Inflammatory macrophage treated with lipopolysaccharide for 4 hours (primary cell): ENCODE results near the gene SPIB.
"Not testable (repeated sequence)": the region's sequence is repeated elsewhere in the genome, so short reads cannot be mapped to it uniquely, and the experiment has no call there.

Source experiments
- DNase-seq: peaks from one replicate; pipeline ENCODE4 v3.0.0-alpha.2; 2020

SPIB gene

DNA sequence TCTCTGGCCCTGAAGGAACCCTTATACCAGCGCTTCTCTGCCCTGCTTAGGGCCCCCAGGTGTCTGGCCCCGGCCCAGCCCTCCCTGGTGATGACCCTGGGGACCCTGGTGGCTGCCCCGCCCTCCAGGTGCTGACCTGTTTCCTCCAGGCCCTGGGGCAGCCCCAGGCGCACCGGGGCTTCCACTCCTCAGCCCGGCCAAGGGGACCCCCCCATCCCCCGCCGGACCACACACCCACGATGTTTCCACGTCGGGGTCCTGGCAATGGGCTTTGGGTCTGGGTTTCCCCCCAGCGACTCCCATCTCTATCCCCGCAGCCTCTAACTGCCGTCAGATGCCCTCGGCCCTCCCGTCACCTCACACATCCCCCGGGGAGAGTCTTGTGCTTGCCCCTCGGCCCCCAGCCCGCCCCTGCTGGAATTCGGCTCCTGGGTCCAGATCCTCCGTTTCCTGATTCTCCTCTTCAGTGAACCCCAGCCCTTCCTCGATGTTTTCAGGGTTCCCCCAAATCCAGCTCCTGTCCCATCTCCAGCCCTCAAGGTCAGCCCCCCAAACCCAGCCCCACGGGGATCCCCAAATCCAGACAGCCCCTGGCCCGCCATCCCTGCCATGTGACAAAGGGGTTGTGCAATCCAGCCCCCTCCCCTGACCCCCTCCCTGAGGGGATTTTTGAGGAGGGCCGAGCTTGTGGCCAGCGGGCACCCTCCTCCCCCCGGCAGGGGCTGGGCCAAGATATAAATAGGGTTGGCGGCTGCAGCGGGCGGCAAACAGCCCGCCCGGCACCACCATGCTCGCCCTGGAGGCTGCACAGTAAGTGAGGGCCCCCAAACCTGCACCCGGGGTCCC lies at the start of gene SPIB:
TSS of gene SPIB (plus strand) at position 763 of the 846 bp plus-strand sequence. CDS start at position 788, 25 bp downstream.
- no peak for DNase-seq

DNA sequence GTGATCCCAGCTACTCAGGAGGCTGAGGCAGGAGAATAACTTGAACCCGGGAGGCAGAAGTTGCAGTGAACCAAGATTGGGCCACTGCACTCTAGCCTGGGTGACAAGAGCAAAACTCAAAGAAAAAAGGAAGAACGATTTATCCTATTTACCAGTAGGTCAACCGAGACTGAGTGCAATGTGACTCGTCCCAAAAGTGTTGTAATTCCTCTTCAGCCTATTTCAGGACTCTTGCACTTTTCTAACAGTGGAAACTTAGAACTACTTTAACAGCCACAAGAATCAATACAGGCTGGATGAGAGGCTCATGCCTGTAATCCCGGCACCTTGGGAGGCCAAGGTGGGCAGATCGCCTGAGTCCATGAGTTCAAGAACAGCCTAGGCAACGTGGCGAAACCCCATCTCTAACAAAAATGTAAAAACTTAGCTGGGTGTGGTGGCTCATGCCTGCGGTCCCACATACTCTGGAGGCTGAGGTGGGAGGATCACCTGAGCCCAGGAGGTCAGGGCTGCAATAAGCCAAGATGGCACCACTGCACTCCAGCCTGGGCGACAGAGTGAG lies 46.7 kb upstream of the SPIB start:
- peak; percentile 77 for DNase-seq

- DNase-seq = peak; percentile 98
Observed at GRCh38 chr19:50376166-50377050, 42.3 kb upstream of the SPIB start, which contains the start of gene NR1H2. NR1H2 (plus strand) TSS chr19:50376457; CDS start chr19:50377606, 1,149 bp downstream.

DNA sequence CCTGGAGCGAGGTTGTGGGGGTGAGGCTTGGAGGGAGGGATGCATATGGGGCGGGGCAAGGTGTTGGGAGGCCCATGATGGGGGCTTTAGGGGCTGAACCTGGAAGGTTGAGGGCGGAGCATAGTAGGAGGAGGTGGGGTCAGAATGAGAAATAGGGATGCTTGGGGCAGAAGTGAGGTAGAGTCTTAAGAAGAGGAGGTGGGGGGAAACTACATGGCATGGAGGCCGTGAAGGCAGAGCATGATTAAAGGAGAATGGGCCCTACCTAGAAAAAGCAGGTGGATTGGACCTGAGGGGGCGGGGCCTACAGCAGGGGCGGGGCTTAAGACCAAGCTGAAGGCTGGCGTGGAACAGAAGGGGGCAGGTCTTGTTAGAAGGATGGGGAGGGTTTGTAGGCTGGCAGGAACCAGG lies 41.7 kb upstream of the SPIB start:
- DNase-seq = no peak

GRCh38 chr19:50377517-50377916 lies 41.2 kb upstream of the SPIB start:
- no peak for DNase-seq

DNA sequence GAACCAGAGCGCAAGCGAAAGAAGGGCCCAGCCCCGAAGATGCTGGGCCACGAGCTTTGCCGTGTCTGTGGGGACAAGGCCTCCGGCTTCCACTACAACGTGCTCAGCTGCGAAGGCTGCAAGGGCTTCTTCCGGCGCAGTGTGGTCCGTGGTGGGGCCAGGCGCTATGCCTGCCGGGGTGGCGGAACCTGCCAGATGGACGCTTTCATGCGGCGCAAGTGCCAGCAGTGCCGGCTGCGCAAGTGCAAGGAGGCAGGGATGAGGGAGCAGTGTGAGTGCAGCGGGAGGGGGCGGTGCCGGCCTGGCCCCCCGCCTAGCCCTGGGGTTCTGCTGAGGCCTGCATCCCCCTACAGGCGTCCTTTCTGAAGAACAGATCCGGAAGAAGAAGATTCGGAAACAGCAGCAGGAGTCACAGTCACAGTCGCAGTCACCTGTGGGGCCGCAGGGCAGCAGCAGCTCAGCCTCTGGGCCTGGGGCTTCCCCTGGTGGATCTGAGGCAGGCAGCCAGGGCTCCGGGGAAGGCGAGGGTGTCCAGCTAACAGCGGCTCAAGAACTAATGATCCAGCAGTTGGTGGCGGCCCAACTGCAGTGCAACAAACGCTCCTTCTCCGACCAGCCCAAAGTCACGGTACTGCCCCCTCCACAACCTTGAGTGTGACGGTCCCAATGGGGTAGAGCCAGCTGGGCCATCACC lies 40.4 kb upstream of the SPIB start:
- DNase-seq = no peak

DNA sequence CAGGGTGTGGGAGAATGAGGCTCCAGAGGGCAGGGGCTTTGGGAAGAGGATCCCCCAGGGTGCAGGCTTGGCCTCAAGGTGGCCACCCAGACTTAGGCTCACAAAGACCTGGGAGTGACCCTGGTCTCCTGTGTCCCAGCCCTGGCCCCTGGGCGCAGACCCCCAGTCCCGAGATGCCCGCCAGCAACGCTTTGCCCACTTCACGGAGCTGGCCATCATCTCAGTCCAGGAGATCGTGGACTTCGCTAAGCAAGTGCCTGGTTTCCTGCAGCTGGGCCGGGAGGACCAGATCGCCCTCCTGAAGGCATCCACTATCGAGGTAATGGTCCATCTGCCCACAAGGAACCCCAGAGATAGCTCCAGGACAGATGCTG lies 39.9 kb upstream of the SPIB start:
- DNase-seq = no peak

GRCh38 chr19:50379602-50380001 lies 39.1 kb upstream of the SPIB start:
- DNase-seq = no peak

DNA sequence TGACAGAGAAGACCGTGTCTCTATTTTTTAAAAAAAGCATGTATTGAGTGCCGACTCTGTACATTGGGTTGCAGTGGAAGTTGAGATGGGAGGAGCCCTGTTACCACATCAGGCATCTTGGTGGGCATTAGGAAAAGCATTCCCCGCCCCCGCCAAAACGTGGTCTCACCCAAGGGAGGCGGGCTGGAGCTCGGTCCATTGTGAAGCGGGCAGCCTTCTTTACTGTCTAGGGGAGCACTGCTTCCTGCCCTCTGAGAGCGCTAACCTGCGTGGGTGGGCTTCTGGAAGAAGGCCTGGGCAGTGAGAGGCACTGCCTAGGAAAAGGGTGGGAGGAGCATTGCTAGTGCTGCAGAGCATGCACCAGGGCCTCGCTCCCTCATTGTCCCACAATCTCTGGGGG lies 38.6 kb upstream of the SPIB start:
- no peak for DNase-seq

DNA sequence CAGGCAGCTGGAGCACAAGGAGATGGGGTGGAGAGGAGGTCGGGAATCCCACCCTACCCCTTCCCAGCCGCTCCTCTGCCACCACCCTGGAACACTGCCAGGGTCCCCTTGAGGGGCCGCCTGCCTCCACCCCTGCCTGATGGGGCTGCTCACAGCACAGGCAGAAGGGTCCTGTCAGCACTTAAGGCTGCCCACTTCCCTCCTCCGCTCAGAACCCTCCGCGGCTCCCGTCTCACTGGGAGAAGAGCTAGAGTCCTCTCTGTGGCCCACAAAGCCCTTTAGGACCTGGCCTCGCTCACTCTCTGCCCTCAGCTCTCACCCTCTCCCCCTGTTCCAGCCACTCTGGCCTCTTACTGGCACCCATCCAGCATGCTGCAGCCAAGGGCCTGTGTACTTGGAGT lies 38.0 kb upstream of the SPIB start:
- no peak for DNase-seq

- no peak for DNase-seq
Observed at GRCh38 chr19:50381881-50382729, 36.6 kb upstream of the SPIB start.

DNA sequence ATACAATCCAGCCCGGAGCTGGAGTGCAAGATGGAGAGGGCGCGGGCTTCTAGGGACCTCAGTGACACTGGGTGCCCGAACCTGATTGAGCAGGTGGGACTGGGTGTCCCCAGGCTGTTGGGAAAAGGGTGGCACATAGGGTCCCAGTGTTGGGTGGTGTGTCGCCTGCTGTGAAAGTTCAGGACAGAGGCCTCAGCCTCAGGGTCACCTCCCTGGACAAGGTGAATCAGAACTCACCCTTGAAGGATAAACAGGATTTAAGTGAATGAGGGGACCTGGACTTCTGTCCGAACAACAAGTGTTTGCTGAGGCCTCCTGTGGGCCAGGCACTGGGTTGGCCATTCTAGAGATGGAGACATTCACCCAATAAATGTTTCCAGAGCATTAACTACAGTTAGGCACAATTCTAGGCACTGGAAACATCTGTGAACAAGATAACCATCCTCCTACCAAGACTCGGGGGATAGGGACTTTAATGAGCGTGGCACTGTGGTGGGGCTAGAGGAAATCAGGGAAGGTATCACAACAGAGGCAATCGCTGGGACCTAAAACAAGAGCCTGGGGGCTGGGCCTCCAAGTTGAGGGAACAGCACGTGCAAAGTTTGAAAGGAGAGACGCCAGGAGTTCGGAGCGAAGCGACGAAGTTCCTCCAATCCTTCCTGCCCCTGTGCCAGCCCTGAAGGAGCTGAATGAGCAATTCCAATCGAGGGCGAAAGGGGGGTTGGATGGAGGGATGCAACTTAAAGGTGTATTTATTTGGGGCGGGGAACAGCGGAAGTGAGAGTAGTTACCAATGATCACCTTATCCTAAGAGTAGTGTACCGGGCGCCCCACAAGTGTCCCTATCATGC lies 35.5 kb upstream of the SPIB start:
- no peak for DNase-seq

GRCh38 chr19:50383852-50384684 lies 34.7 kb upstream of the SPIB start, which contains the start of gene POLD1:
POLD1 (plus strand) TSS chr19:50384347; CDS start chr19:50398852, 14,505 bp downstream.
- peak; percentile 98 for DNase-seq

DNA sequence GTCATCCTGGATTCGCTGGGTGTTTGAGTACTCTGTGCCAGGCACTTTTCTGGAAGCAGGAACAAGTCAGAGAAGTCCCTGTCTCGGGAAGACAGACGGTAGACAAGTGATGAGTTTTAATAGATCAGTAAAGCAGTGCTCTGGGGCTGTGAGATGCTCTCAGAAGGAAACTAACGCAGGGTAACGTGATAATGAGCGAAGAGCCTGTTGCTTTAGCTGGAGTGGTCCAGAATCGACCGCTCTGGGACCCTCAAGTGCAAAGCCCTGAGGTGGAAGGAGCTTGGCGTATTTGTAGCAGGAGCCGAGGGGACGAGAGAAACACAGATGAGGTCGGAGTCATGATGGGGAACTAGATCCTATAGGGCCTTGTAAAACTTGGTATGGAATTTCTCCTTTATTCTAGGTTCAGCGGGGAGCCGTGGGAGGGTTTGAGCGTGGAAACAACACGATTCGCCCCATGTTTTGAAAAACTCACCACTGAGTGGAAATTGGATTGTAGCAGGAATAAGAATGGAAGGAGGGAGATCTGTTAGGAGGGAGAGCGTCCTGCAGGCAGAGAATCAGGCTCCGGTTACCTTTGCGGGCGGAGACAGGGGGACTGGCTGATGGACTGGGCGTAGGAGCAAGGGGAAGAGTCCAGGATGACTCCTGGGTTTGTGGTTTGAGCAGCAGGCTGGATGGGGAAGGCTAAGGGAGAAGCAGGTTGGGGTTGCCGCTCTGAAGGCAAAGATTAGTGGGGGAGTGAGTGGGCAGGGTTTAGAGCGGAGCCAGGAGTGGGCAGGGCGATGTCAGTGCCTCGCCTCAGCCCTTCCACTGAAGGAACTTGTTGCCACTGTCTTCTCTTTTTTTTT lies 33.8 kb upstream of the SPIB start:
- peak; percentile 66 for DNase-seq

DNA sequence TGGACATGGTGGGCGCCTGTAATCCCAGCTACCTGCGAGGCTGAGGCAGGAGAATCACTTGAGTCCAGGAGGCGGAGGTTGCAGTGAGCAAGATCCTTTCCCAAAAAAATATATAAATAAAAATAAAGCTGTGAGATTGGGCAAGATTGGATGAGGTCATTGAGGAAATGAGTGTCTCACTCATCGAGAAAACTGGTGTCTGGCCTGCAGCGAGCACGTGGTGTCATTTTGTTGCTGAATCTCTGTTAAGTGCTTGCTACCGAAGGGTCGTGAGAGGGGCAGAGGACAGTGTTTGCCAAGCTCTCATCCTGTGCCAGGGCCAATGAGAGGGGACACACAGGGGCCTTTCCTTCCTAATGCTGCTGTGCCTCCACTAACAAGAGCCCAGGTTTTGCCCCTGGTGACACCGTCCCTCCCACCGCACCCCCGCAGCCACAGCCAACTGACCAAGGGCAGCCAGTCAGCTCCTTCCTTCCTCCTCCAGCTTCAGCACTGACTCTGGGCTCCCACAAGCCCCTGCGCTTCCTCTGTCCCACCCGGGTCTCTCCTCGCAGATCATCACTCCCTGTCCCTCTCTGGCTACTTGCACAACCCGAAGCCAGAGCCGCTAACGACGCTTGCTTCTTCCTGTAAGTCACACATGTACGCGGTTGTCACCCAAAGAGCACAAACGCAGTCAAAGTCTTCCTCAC lies 31.4 kb upstream of the SPIB start:
- peak; percentile 87 for DNase-seq

- no peak for DNase-seq
Observed at GRCh38 chr19:50387868-50388245, 30.9 kb upstream of the SPIB start.

- DNase-seq = not testable (repeated sequence)
Observed at GRCh38 chr19:50390295-50390694, 28.4 kb upstream of the SPIB start.

- DNase-seq = not testable (repeated sequence)
Observed at GRCh38 chr19:50390952-50391351, 27.8 kb upstream of the SPIB start.
